HK-2 (cell line): ENCODE data around the gene ROR1.

Experiments used
- DNase-seq: peaks from one replicate; pipeline ENCODE4 v3.0.0-alpha.2; 2018; ENCODE audit not compliant: unreplicated experiment

Gene ROR1

GRCh38 chr1:63885899-63886298 lies 112.1 kb downstream of the ROR1 start:
- DNase-seq: no peak

GRCh38 chr1:63886340-63886739 lies 112.5 kb downstream of the ROR1 start:
- DNase-seq: no peak

DNA sequence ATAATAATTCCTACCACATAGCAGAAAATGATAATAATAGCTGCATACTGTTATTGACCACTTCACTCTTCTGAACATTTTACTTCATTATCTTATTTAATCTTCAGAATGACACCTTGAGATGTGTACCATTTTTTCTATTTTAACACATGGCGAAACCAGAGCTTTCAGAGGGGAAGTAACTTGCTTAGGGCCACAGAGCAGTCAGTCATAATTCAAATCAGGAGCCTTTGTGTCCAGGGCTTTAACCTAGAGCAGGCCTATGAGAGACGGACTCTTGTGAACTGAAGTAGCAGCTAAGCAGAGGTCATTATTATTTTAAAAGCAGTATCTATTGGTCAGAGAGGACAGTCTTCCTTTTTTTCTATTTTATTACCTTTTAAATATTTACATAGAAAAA lies 114.0 kb downstream of the ROR1 start:
- no peak for DNase-seq

GRCh38 chr1:63888984-63889383 lies 115.2 kb downstream of the ROR1 start:
- no peak for DNase-seq

DNA sequence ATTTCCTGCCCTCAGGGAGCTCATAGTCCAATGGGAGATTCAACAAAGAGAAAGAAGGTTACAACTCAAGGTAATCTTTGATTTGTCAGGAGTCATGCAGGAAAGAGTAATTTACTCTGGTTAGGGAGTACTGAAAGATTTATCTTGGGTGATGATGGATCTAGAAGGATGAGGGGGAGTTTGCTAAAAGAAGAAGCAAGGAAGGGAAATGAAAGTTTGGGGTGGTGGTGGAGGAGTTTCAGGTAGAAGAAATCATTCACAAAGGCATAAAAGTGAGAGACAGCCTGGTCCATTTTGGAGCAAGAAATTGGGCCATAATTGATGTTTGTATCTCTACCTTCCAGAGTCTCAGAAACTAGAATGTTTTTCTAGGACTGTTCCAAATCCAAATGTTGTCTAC lies 116.7 kb downstream of the ROR1 start:
- no peak for DNase-seq

- DNase-seq: no peak
These were observed 117.4 kb downstream of the ROR1 start for GRCh38 chr1:63891060-63891690.

- peak; percentile 76 for DNase-seq
These were observed 119.0 kb downstream of the ROR1 start for GRCh38 chr1:63892632-63893395.

DNA sequence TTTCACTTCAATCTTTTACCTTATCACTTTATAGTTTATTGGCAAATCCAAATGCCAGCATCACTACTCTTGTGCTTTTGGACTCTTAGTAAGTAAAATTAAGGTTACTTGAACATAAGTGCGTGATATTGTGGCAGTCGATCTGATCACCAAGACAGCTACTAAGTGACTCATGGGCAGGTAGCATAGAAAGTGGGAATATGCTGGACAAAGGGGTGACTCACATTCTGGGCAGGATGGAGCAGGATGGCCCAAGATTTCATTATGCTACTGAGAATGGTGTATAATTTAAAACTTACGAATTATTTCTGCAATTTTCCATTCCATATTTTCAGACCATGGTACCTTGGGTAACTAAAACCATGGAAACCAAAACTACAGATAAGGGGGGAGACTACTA lies 120.2 kb downstream of the ROR1 start:
- DNase-seq: no peak

DNA sequence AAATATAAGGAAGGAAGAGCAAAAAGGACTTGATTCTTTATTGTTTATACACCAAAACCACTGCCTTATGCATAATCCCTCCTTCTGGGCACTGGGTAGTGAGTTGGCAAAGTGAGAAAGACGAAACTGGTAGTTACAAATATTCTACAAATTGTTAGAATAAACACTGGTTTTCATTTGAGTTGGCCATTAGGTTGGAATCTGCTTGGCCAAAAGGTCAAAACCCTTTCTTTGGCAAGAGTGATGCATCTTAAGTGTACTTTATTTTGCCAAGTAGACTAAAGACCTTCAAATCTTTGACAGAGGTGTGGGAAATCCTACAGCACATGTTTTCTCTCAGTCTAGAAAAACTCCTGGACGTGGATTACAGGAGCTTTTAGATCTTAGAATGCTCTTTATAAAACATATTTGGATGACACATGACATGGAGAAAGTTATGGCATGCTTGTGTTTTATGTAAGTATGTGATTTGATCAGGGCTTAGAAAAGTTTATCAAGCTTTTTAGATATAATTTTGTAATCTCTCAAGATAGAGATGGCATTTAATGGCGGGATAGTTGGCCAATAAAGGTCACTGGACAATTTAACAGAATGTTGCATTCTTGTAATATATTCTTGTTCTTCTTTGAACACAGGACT lies 120.9 kb downstream of the ROR1 start:
- DNase-seq: no peak

- no peak for DNase-seq
These were observed 122.9 kb downstream of the ROR1 start for GRCh38 chr1:63896755-63897154.

DNA sequence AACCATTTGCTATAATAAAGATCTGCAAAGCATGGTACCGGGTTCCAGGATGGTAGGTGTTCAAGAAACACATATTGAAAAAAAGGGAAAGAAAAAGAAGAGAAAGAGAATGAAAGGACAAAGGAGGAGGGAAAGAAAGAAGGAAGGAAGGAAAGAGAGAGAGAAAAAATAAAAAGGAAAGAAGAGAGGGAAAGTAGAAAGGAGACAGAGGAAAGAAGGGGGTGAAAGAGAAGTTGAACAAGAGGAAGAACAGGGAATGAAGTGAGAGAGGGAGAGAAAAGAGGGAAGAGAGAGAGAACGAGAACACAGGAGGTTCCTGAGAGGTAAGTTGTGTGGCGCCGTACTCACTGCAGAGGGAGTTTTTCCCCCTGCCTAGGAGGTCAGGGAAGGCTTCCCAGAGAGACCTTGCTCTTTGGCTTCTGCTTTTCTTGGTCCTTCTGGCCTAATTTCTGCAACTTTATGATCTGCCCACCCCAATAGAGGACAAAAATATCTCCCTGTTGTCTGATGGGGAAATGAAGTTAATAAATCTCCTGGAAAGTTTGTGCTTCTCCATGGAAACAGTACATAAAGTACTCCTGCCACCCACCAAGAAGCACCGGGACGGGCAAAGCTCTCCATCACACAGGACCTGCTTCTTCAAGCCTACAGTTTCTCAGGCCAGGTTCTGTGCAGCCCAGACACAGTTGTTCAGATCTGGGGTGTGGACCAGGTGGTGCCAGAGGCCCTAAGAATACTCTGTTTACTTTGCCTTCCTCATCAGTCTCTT lies 124.8 kb downstream of the ROR1 start:
- no peak for DNase-seq

DNA sequence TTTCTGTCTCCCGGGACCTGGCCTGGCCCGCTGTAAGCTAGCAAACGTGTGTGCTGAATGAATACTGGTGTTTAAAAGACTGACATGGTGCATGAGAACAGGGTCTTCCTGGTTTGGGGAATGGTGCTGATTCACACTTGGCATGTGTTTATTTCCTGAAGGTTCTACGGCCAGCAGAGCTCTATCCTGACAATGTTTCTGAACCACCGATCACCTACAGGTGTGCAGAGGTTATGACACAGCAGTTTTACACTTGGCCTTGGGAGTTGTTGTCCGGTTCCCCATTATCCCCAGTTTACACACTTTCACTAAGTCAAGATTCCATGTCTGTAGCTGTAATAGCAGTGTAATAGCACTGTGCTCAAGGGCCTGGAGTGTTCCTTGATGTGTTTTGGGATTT lies 127.3 kb downstream of the ROR1 start:
- DNase-seq: no peak

- DNase-seq: no peak
These were observed 129.2 kb downstream of the ROR1 start for GRCh38 chr1:63902844-63903589.

GRCh38 chr1:63903947-63904610 lies 130.3 kb downstream of the ROR1 start:
- DNase-seq: no peak

- DNase-seq: no peak
These were observed 131.0 kb downstream of the ROR1 start for GRCh38 chr1:63904826-63905225.

GRCh38 chr1:63906047-63906704 lies 132.4 kb downstream of the ROR1 start:
- no peak for DNase-seq

GRCh38 chr1:63907051-63907450 lies 133.2 kb downstream of the ROR1 start:
- DNase-seq: no peak

DNA sequence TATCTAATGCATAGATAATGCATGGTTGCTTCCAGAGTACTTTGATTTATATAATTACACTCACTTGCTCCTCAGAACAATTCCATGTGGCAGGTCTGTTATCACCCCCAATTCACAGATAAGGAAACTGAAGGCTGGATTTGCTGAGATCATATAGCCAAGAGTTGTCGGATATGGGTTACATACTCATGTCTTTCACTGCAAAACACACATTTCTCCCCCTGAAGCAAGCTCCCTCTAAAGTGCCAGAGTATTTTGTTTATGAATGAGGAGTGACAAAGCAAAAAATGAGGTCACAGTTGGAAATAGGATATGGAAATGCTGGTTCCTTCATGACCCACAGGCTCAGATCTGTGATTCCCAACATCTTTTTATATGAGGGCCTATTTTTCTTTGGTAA lies 134.2 kb downstream of the ROR1 start:
- DNase-seq: no peak

DNA sequence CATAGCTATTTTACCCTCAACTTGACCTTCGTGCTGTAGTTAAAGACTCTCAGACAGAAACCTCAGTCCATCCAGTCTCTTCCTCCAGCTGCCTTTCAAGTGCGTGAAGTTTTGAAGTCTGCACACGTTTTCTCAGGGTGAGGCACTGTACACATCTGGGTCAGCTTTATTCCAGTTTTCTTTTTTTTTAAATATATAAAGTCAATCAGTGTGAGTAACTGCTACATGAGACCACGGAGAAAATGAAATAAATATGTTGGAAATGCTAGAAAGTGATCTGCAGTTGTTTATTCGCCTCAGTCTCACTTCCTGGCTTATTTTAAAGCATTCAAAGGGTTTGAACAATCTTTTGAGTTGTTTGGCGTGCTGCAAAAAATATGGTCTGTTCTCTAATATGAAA lies 135.7 kb downstream of the ROR1 start:
- DNase-seq: no peak

GRCh38 chr1:63911049-63911448 lies 137.2 kb downstream of the ROR1 start:
- DNase-seq: no peak

GRCh38 chr1:63912643-63913042 lies 138.8 kb downstream of the ROR1 start:
- DNase-seq: no peak
